CD4-positive, alpha-beta T cell (primary cell): ENCODE results near the gene PLCG2. TPM values are rescaled to one million over a fixed set of nuclear protein-coding genes. Genes with fewer than 3 reads are reported as not detected.

Experiments
- ATAC-seq: fragments of 200-7000 bp; cut with Tn5 transposase; one replicate; pipeline ENCODE4 v1.10.0; 2022; ENCODE audit warnings: mild to moderate bottlenecking; ENCODE audit not compliant: poor library complexity
- CTCF ChIA-PET: fragments of 350-600 bp; sonication (Branson Sonifier 250); formaldehyde crosslinking; loops from one replicate; lab custom pipeline; 2021; ENCODE audit warnings: antibody characterized with exemption, inconsistent platforms; lab: Charles Lee
- POLR2A ChIA-PET: fragments of 350-600 bp; sonication (Branson Sonifier 250); formaldehyde crosslinking; loops from one replicate; lab custom pipeline; 2021; ENCODE audit warnings: antibody characterized with exemption, inconsistent platforms; lab: Charles Lee
- DNase-seq, 14 experiments: peaks; one replicate each; pipeline ENCODE4 v3.0.0-alpha.2; 2013 to 2020; ENCODE audit warnings: mixed read lengths in 2 of 14
- H3K27ac ChIP-seq, 2 donors: one replicate each; pipeline versions ENCODE4 v1.5.1 to v1.7.0; 2013; ENCODE audit warnings: low read length in 2 of 2, low read depth in 1 of 2, mild to moderate bottlenecking in 1 of 2
- H3K27me3 ChIP-seq, 2 experiments: 1 replicate in 1 of 2; 2 replicates in 1 of 2; pipeline versions ENCODE4 v1.6.1 to v1.7.0; 2013; ENCODE audit warnings: low read length in 2 of 2, control low read depth in 1 of 2, mild to moderate bottlenecking in 1 of 2, moderate library complexity in 1 of 2; ENCODE audit not compliant: insufficient read depth in 2 of 2, control insufficient read depth in 1 of 2
- H3K36me3 ChIP-seq: one replicate; pipeline ENCODE4 v1.6.1; 2013; ENCODE audit warnings: low read length, control low read depth; ENCODE audit not compliant: insufficient read depth
- H3K4me1 ChIP-seq: one replicate; pipeline ENCODE4 v1.6.1; 2013; ENCODE audit warnings: low read length, control low read depth; ENCODE audit not compliant: insufficient read depth
- H3K4me3 ChIP-seq: one replicate; pipeline ENCODE4 v1.5.1; 2013; ENCODE audit warnings: mild to moderate bottlenecking, low read length, moderate library complexity
- H3K9me3 ChIP-seq, 2 experiments: 1 replicate in 1 of 2; 2 replicates in 1 of 2; pipeline versions ENCODE4 v1.6.1 to v1.7.0; 2013; ENCODE audit warnings: low read length in 2 of 2, mild to moderate bottlenecking in 2 of 2, control low read depth in 1 of 2, moderate library complexity in 1 of 2; ENCODE audit not compliant: control insufficient read depth in 1 of 2, insufficient read depth in 1 of 2
- H3K27ac Mint-ChIP-seq: one replicate; pipeline ENCODE4 v1.8.0; 2020; ENCODE audit warnings: mixed read lengths
- H3K27me3 Mint-ChIP-seq: one replicate; pipeline ENCODE4 v1.8.0; 2021; ENCODE audit warnings: mixed read lengths
- H3K36me3 Mint-ChIP-seq: one replicate; pipeline ENCODE4 v1.8.0; 2021; ENCODE audit warnings: low read depth, mixed read lengths
- H3K4me1 Mint-ChIP-seq: one replicate; pipeline ENCODE4 v1.8.0; 2021; ENCODE audit warnings: low read depth, mixed read lengths
- H3K4me3 Mint-ChIP-seq: one replicate; pipeline ENCODE4 v1.8.0; 2020; ENCODE audit warnings: mild to moderate bottlenecking, mixed read lengths
- H3K9me3 Mint-ChIP-seq: one replicate; pipeline ENCODE4 v1.8.0; 2020; ENCODE audit warnings: mixed read lengths
- CTCF ChIP-seq: fragments of 200-600 bp; IDR thresholded peaks from one replicate; pipeline ENCODE4 v1.8.0; 2022; ENCODE audit warnings: antibody characterized with exemption, mild to moderate bottlenecking
- intact Hi-C, 2 experiments: fragments of 100-400 bp; cut with DNase I in 1 of 2; cut with micrococcal nuclease in 1 of 2; formaldehyde crosslinking; loops; one replicate each; pipeline versions ENCODE4 v1.15.1 to v1.9.0; 2023 to 2025; cut with DNase I, micrococcal nuclease
- total RNA-seq, 174 experiments: library from RNA in 2 of 174; stranded (reverse) in 2 of 174; gene quantifications; one replicate each; pipeline ENCODE4 v1.2.3 and lab custom pipeline; 2021 to 2026

Gene PLCG2
- total RNA-seq, 2 experiments from 2014 or later, result 0.92 to 1.5 TPM

- DNase-seq, result no peak
- CTCF ChIA-PET, result no interaction called here
- Histone ChIP-seq H3K4me1 (peaks cover 9% of the 10 kb centered on the region), H3K27ac (no peak overlapping the region), H3K36me3 (no peaks in the 10 kb centered on the region), H3K4me3 (no peak overlapping the region), H3K9me3 (no peaks in the 10 kb centered on the region), H3K27me3 (no peaks in the 10 kb centered on the region)
- Mint-ChIP-seq H3K4me1 (no peaks in the 10 kb centered on the region), H3K4me3 (no peak overlapping the region), H3K27ac (no peak overlapping the region), H3K27me3 (no peaks in the 10 kb centered on the region), H3K9me3 (no peaks in the 10 kb centered on the region), H3K36me3 (no peaks in the 10 kb centered on the region)
- POLR2A ChIA-PET, result no interaction called here
- TF ChIP-seq CTCF, result no peak
- intact Hi-C loops, result no loop called here
- no peak for ATAC-seq
Observed at GRCh38 chr16:81929841-81930240, 150.8 kb downstream of the PLCG2 start.

GRCh38 chr16:81931927-81932326 lies 152.8 kb downstream of the PLCG2 start:
- H3K36me3 ChIP-seq, result no peaks in the 10 kb centered on the region
- ChIA-PET POLR2A (no interaction called here), CTCF (no interaction called here)
- H3K36me3 Mint-ChIP-seq, result no peaks in the 10 kb centered on the region
- H3K27me3 ChIP-seq, result no peaks in the 10 kb centered on the region
- H3K4me3 Mint-ChIP-seq, result no peak overlapping the region
- H3K27ac ChIP-seq, result no peak overlapping the region
- H3K4me1 ChIP-seq, result peaks cover 9% of the 10 kb centered on the region
- H3K4me3 ChIP-seq, result no peak overlapping the region
- no peaks in the 10 kb centered on the region for H3K27me3 Mint-ChIP-seq
- H3K9me3 Mint-ChIP-seq, result no peaks in the 10 kb centered on the region
- intact Hi-C loops, result no loop called here
- no peak overlapping the region for H3K27ac Mint-ChIP-seq
- H3K9me3 ChIP-seq, result no peaks in the 10 kb centered on the region
- no peaks in the 10 kb centered on the region for H3K4me1 Mint-ChIP-seq
- ATAC-seq, result no peak
- no peak for TF ChIP-seq CTCF
- no peak for DNase-seq

- Histone ChIP-seq H3K4me1 (peaks cover 9% of the 10 kb centered on the region), H3K36me3 (no peaks in the 10 kb centered on the region), H3K27me3 (no peaks in the 10 kb centered on the region), H3K9me3 (no peaks in the 10 kb centered on the region), H3K4me3 (no peak overlapping the region), H3K27ac (no peak overlapping the region)
- H3K27ac Mint-ChIP-seq, result no peak overlapping the region
- intact Hi-C loops, result no loop called here
- CTCF ChIA-PET, result no interaction called here
- ATAC-seq (no peak), DNase-seq (no peak)
- H3K9me3 Mint-ChIP-seq, result no peaks in the 10 kb centered on the region
- no peak for TF ChIP-seq CTCF
- POLR2A ChIA-PET, result no interaction called here
- no peaks in the 10 kb centered on the region for H3K4me1 Mint-ChIP-seq
- H3K4me3 Mint-ChIP-seq, result no peak overlapping the region
- H3K36me3 Mint-ChIP-seq, result no peaks in the 10 kb centered on the region
- H3K27me3 Mint-ChIP-seq, result no peaks in the 10 kb centered on the region
Observed at GRCh38 chr16:81932668-81933067, 153.6 kb downstream of the PLCG2 start.
